Tibial nerve (tissue), 4 donors: Measurements from ENCODE around the gene TBC1D22A. TPM values are rescaled to one million over a fixed set of nuclear protein-coding genes. Genes with fewer than 3 reads are reported as not detected.

ENCODE experiments used
- DNase-seq, 2 donors: peaks; one replicate each; pipeline ENCODE4 v3.0.0-alpha.2; 2019; ENCODE audit warnings: low spot score in 2 of 2
- H3K27ac ChIP-seq, 4 donors: fragments of 200-600 bp; sonication (generic) in 3 of 4; one replicate each; pipeline ENCODE4 v1.5.1; 2017 to 2019; ENCODE audit warnings: mild to moderate bottlenecking in 1 of 4
- H3K27me3 ChIP-seq, 2 donors: fragments of 200-600 bp; sonication (generic) in 1 of 2; one replicate each; pipeline versions ENCODE4 v1.5.1 to v1.6.0; 2017 to 2019
- H3K36me3 ChIP-seq, 3 donors: fragments of 200-600 bp; sonication (generic); one replicate each; pipeline ENCODE4 v1.5.1; 2018 to 2019
- H3K4me1 ChIP-seq, 4 donors: fragments of 200-600 bp; sonication (generic) in 3 of 4; one replicate each; pipeline ENCODE4 v1.5.1; 2017 to 2019
- H3K4me3 ChIP-seq, 4 donors: fragments of 200-600 bp; sonication (generic) in 3 of 4; one replicate each; pipeline ENCODE4 v1.5.1; 2017 to 2019; ENCODE audit warnings: mild to moderate bottlenecking in 1 of 4, moderate library complexity in 1 of 4
- H3K9me3 ChIP-seq, 4 donors: fragments of 200-600 bp; sonication (generic) in 3 of 4; one replicate each; pipeline ENCODE4 v1.5.1; 2017 to 2019
- CTCF ChIP-seq, 5 experiments: fragments of 200-600 bp in 3 of 5; fragments of 450-650 bp in 2 of 5; sonication (generic) in 3 of 5; IDR thresholded peaks; one replicate each; pipeline ENCODE4 v1.5.1; 2016 to 2019; ENCODE audit warnings: antibody characterized with exemption in 5 of 5, mild to moderate bottlenecking in 3 of 5, moderate library complexity in 2 of 5
- EP300 ChIP-seq, 2 donors: sonication (generic); formaldehyde crosslinking; IDR thresholded peaks; one replicate each; pipeline ENCODE4 v1.6.1; 2017; ENCODE audit warnings: antibody characterized with exemption in 2 of 2, mild to moderate bottlenecking in 1 of 2
- POLR2A ChIP-seq, 2 donors: fragments of 450-650 bp; IDR thresholded peaks; one replicate each; pipeline ENCODE4 v1.6.1; 2017; ENCODE audit warnings: antibody characterized with exemption in 2 of 2, mild to moderate bottlenecking in 2 of 2, moderate library complexity in 2 of 2
- WGBS, 2 donors: methylation state at CpG; one replicate each; pipeline ENCODE4 v1.1.5; 2018; 5-methylcytosine and 5-hydroxymethylcytosine counted together
- total RNA-seq, 4 donors: library from RNA; depleted of rRNA; stranded (reverse); fragments of >200 nt; gene quantifications; one replicate each; pipeline ENCODE4 v1.1.0, GENCODE V29; 2016

Gene TBC1D22A
- total RNA-seq, 4 donors from 2014 or later = 27.3 to 35.4 (median 29.3) TPM

- peaks cover 0 to 3% (median 0%) of the 10 kb centered on the region in 4 donors for H3K9me3 ChIP-seq
- WGBS, 2 donors = 34 to 47% methylated on average over 13 of the region's 13 CpGs
- DNase-seq = peak in 1 of 2 donors; percentile 33
- TF ChIP-seq POLR2A (IDR thresholded peaks at IDR 0.05) (no peak), EP300 (IDR thresholded peaks at IDR 0.05) (peak; percentile 10 to 48), CTCF (IDR thresholded peaks at IDR 0.05) (no peak)
- H3K4me1 ChIP-seq = peaks cover 0 to 26% (median 7%) of the 10 kb centered on the region in 4 donors
- peaks cover 0 to 36% (median 22%) of the 10 kb centered on the region in 3 donors for H3K36me3 ChIP-seq
- peak overlapping the region; percentile 25 to 86 (median 73) for H3K27ac ChIP-seq
- H3K4me3 ChIP-seq = peak overlapping the region in 2 of 4 donors; percentile 2 to 22
- no peaks in the 10 kb centered on the region for H3K27me3 ChIP-seq
Measured at GRCh38 chr22:46791201-46791731, 28.8 kb downstream of the TBC1D22A start.

- Histone ChIP-seq H3K36me3 (peaks cover 0 to 44% (median 22%) of the 10 kb centered on the region in 3 donors), H3K27ac (peak overlapping the region; percentile 25 to 86 (median 73)), H3K27me3 (no peaks in the 10 kb centered on the region), H3K4me3 (no peak overlapping the region), H3K9me3 (no peaks in the 10 kb centered on the region), H3K4me1 (peaks cover 0 to 26% (median 7%) of the 10 kb centered on the region in 4 donors)
- TF ChIP-seq EP300 (IDR thresholded peaks at IDR 0.05) (no peak), POLR2A (IDR thresholded peaks at IDR 0.05) (no peak), CTCF (IDR thresholded peaks at IDR 0.05) (no peak)
- 79 to 87% methylated on average over 18 to 20 of the region's 20 CpGs for WGBS, 2 donors
- no peak for DNase-seq
Measured at GRCh38 chr22:46792061-46792796, 29.8 kb downstream of the TBC1D22A start.

- no peak overlapping the region for H3K4me3 ChIP-seq
- H3K27me3 ChIP-seq = no peaks in the 10 kb centered on the region
- peak overlapping the region in 2 of 4 donors; percentile 86 for H3K27ac ChIP-seq
- DNase-seq = no peak
- H3K9me3 ChIP-seq = no peaks in the 10 kb centered on the region
- peaks cover 0 to 50% (median 24%) of the 10 kb centered on the region in 3 donors for H3K36me3 ChIP-seq
- peaks cover 0 to 26% (median 8%) of the 10 kb centered on the region in 4 donors for H3K4me1 ChIP-seq
- WGBS, 2 donors = 80 to 92% methylated on average over 7 to 8 of the region's 8 CpGs
- TF ChIP-seq CTCF (IDR thresholded peaks at IDR 0.05) (no peak), POLR2A (IDR thresholded peaks at IDR 0.05) (no peak), EP300 (IDR thresholded peaks at IDR 0.05) (no peak)
Measured at GRCh38 chr22:46792841-46793261, 30.4 kb downstream of the TBC1D22A start.

- H3K27ac ChIP-seq = no peak overlapping the region
- TF ChIP-seq CTCF (IDR thresholded peaks at IDR 0.05) = no peak
- TF ChIP-seq EP300 (IDR thresholded peaks at IDR 0.05) = no peak
- no peak for TF ChIP-seq POLR2A (IDR thresholded peaks at IDR 0.05)
- no peaks in the 10 kb centered on the region for H3K9me3 ChIP-seq
- H3K27me3 ChIP-seq = no peaks in the 10 kb centered on the region
- H3K4me1 ChIP-seq = peaks cover 0 to 29% (median 11%) of the 10 kb centered on the region in 4 donors
- WGBS, 2 donors = 92 to 98% methylated on average over 12 to 22 of the region's 23 CpGs
- H3K36me3 ChIP-seq = peaks cover 0 to 57% (median 27%) of the 10 kb centered on the region in 3 donors
- DNase-seq = no peak
- H3K4me3 ChIP-seq = no peak overlapping the region
Measured at GRCh38 chr22:46793497-46793896, 31.0 kb downstream of the TBC1D22A start.

GRCh38 chr22:46794067-46794466, 31.6 kb downstream of the TBC1D22A start:
- peaks cover 0 to 58% (median 27%) of the 10 kb centered on the region in 3 donors for H3K36me3 ChIP-seq
- H3K4me3 ChIP-seq = no peak overlapping the region
- H3K27me3 ChIP-seq = no peaks in the 10 kb centered on the region
- no peaks in the 10 kb centered on the region for H3K9me3 ChIP-seq
- TF ChIP-seq EP300 (IDR thresholded peaks at IDR 0.05) (no peak), POLR2A (IDR thresholded peaks at IDR 0.05) (no peak), CTCF (IDR thresholded peaks at IDR 0.05) (no peak)
- H3K4me1 ChIP-seq = peaks cover 0 to 35% (median 13%) of the 10 kb centered on the region in 4 donors
- 87% methylated on average over 10 to 12 of the region's 12 CpGs for WGBS, 2 donors
- no peak for DNase-seq
- H3K27ac ChIP-seq = no peak overlapping the region
